ENCODE measurements around the gene UBE2G1.
"Not testable (repeated sequence)": the region's sequence is repeated elsewhere in the genome, so short reads cannot be mapped to it uniquely, and the experiment has no call there.

The UBE2G1 gene

GRCh38 chr17:4297351-4297750 lies 69.1 kb downstream of the UBE2G1 start:
- no peak for DNase-seq

GRCh38 chr17:4295686-4296085 lies 70.8 kb downstream of the UBE2G1 start:
- DNase-seq: no peak

GRCh38 chr17:4293572-4293971 lies 72.9 kb downstream of the UBE2G1 start:
- no peak for DNase-seq

- DNase-seq: no peak
Observed at GRCh38 chr17:4287710-4288109, 78.8 kb downstream of the UBE2G1 start.

- DNase-seq: no peak
Observed at GRCh38 chr17:4276514-4276913, 90.0 kb downstream of the UBE2G1 start.

- DNase-seq: no peak
Observed at GRCh38 chr17:4272972-4273368, 93.5 kb downstream of the UBE2G1 start.

- DNase-seq: no peak
Observed at GRCh38 chr17:4272213-4272971, 94.1 kb downstream of the UBE2G1 start.

- no peak for DNase-seq
Observed at GRCh38 chr17:4270736-4271135, 95.7 kb downstream of the UBE2G1 start.

- no peak for DNase-seq
Observed at GRCh38 chr17:4269915-4270314, 96.6 kb downstream of the UBE2G1 start.

GRCh38 chr17:4267402-4267801 lies 99.1 kb downstream of the UBE2G1 start:
- no peak for DNase-seq

- DNase-seq: no peak
Observed at GRCh38 chr17:4266550-4266949, 99.9 kb downstream of the UBE2G1 start.

GRCh38 chr17:4263282-4264215 lies 102.9 kb downstream of the UBE2G1 start, which contains the start of gene ANKFY1:
TSS of gene ANKFY1 (minus strand) at chr17:4263979. CDS start at chr17:4263941, 38 bp downstream.
- DNase-seq: no peak

GRCh38 chr17:4262703-4263102 lies 103.8 kb downstream of the UBE2G1 start:
- no peak for DNase-seq

- DNase-seq: no peak
Observed at GRCh38 chr17:4261452-4261851, 105.0 kb downstream of the UBE2G1 start.

GRCh38 chr17:4258867-4259266 lies 107.6 kb downstream of the UBE2G1 start:
- no peak for DNase-seq

GRCh38 chr17:4256952-4257351 lies 109.5 kb downstream of the UBE2G1 start:
- no peak for DNase-seq

- DNase-seq: not testable (repeated sequence)
Observed at GRCh38 chr17:4255271-4255670, 111.2 kb downstream of the UBE2G1 start.

- DNase-seq: no peak
Observed at GRCh38 chr17:4250887-4251286, 115.6 kb downstream of the UBE2G1 start.

GRCh38 chr17:4249452-4250029 lies 116.9 kb downstream of the UBE2G1 start:
- no peak for DNase-seq

GRCh38 chr17:4248504-4249277 lies 117.8 kb downstream of the UBE2G1 start:
- DNase-seq: no peak

- DNase-seq: no peak
Observed at GRCh38 chr17:4247971-4248388, 118.5 kb downstream of the UBE2G1 start.

GRCh38 chr17:4247361-4247970 lies 119.0 kb downstream of the UBE2G1 start:
- DNase-seq: no peak
